ENCODE data around the gene CLIC6.

The CLIC6 gene

DNA sequence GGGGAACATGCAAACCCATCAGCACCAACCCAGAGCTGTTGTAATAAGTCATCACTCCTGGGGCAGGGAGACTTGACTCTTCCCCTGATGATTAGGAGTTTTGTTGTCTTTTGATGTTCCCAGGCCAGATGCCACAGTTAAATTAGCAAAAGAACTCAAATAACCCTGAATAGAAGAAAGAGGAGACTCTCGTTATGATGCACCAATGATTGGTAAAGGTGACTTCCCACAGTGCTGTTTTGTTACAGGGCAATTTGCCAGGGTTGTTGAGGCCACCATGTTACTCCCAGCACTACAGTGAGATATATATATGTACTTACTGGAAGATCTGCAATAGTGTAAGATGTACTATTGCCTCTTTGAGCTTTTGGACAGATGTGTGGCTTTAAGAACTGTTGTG is 29.5 kb upstream of the CLIC6 start:
- Histone ChIP-seq H3K27ac (no peak overlapping the region), H3K4me3 (ENCODE audit: low read depth in 1 of 2, low read length in 1 of 2) (no peak overlapping the region), H3K9me3 (no peaks in the 10 kb centered on the region), H3K4me1 (ENCODE audit: control insufficient read depth in 1 of 2, insufficient read depth in 1 of 2, low read depth in 1 of 2, low read length in 1 of 2) (peaks cover 0 to 8% of the 10 kb centered on the region in 2 experiments), H3K27me3 (no peaks in the 10 kb centered on the region), H3K36me3 (no peaks in the 10 kb centered on the region)
- TF ChIP-seq, protein P1, sequence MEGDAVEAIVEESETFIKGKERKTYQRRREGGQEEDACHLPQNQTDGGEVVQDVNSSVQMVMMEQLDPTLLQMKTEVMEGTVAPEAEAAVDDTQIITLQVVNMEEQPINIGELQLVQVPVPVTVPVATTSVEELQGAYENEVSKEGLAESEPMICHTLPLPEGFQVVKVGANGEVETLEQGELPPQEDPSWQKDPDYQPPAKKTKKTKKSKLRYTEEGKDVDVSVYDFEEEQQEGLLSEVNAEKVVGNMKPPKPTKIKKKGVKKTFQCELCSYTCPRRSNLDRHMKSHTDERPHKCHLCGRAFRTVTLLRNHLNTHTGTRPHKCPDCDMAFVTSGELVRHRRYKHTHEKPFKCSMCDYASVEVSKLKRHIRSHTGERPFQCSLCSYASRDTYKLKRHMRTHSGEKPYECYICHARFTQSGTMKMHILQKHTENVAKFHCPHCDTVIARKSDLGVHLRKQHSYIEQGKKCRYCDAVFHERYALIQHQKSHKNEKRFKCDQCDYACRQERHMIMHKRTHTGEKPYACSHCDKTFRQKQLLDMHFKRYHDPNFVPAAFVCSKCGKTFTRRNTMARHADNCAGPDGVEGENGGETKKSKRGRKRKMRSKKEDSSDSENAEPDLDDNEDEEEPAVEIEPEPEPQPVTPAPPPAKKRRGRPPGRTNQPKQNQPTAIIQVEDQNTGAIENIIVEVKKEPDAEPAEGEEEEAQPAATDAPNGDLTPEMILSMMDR (IDR thresholded peaks at IDR 0.05): no peak

DNA sequence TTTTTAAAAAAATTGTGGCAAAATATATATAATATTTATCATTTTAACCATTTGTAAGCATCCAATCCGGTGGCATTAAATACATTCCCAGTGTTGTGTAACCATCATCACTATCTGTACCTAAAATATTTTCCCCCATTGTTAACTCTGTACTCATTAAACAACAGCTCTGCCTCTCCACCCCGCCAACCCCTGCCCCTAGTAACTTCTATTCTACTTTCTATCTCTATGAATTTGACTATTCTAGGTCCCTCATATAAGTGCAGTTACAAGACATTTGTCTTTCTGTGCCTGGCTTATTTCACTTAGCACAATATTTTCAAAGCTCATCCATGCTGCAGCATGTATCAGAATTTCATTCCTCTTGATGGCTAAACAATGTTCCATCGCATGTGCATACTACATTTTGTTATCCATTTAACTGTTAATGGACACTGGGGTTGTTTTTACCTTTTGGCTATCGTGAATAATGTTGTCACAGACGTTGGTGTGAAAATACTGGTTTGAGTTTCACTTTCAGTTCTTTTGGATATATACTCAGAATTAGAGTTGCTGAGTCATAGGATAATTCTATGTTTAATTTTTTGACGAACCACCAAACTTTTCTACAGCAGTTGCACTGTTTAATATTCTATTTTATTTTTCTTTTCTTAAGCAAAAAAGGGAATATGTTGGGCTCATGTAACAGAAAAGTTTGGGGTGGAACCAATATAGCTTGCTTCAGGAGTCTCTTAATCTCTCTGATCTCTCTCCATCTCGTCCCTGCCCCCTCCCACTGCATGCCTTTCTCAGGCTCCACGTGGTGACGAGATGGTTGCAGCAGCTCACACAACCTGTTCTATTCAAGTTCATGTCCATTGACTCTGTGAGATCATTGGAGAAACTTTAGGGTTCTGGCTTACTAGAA is 28.7 kb upstream of the CLIC6 start:
- Histone ChIP-seq H3K9me3 (no peaks in the 10 kb centered on the region), H3K36me3 (no peaks in the 10 kb centered on the region), H3K4me1 (ENCODE audit: control insufficient read depth in 1 of 2, insufficient read depth in 1 of 2, low read depth in 1 of 2, low read length in 1 of 2) (peaks cover 0 to 8% of the 10 kb centered on the region in 2 experiments), H3K4me3 (ENCODE audit: low read depth in 1 of 2, low read length in 1 of 2) (no peak overlapping the region), H3K27ac (no peak overlapping the region), H3K27me3 (no peaks in the 10 kb centered on the region)
- TF ChIP-seq, protein P1 (IDR thresholded peaks at IDR 0.05): no peak

DNA sequence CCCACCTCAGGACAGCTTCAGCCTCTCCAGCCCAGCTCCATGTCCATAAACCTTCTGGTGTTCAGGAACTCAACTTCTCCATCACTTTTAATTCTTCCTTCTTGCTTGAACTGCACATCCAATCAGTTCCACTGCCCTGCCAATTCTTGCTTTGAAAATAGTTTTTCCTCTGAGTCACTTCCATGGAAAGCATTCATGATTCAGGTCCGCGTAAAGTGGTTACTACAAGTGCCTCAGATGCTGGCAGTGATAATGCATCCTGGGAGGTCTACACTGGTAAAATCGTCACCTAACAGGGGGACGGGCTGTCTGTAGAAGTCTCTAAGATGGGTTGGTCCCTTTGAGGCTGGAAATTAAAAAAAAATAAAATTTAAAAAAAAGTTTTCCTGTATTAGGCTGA is 27.9 kb upstream of the CLIC6 start:
- TF ChIP-seq, protein P1 (IDR thresholded peaks at IDR 0.05): no peak
- Histone ChIP-seq H3K27ac (no peak overlapping the region), H3K4me1 (ENCODE audit: control insufficient read depth in 1 of 2, insufficient read depth in 1 of 2, low read depth in 1 of 2, low read length in 1 of 2) (peaks cover 0 to 8% of the 10 kb centered on the region in 2 experiments), H3K27me3 (no peaks in the 10 kb centered on the region), H3K36me3 (no peaks in the 10 kb centered on the region), H3K4me3 (ENCODE audit: low read depth in 1 of 2, low read length in 1 of 2) (no peak overlapping the region), H3K9me3 (no peaks in the 10 kb centered on the region)

GRCh38 chr21:34642211-34643075 is 26.4 kb upstream of the CLIC6 start:
- no peak overlapping the region for H3K4me3 ChIP-seq (ENCODE audit: low read depth in 1 of 2, low read length in 1 of 2)

GRCh38 chr21:34644825-34645224 is 24.0 kb upstream of the CLIC6 start:
- TF ChIP-seq, protein P1 (IDR thresholded peaks at IDR 0.05): no peak
- no peaks in the 10 kb centered on the region for H3K9me3 ChIP-seq

More at GRCh38 chr21:34642211-34643075, 26.4 kb upstream of the CLIC6 start:
- peaks cover 0 to 8% of the 10 kb centered on the region in 2 experiments for H3K4me1 ChIP-seq (ENCODE audit: control insufficient read depth in 1 of 2, insufficient read depth in 1 of 2, low read depth in 1 of 2, low read length in 1 of 2)
- TF ChIP-seq, protein P1 (IDR thresholded peaks at IDR 0.05): no peak
- H3K27ac ChIP-seq: no peak overlapping the region
- H3K27me3 ChIP-seq: no peaks in the 10 kb centered on the region
- no peaks in the 10 kb centered on the region for H3K36me3 ChIP-seq
- no peaks in the 10 kb centered on the region for H3K9me3 ChIP-seq

More at GRCh38 chr21:34644825-34645224, 24.0 kb upstream of the CLIC6 start:
- Histone ChIP-seq H3K27me3 (peaks cover 6% of the 10 kb centered on the region), H3K4me1 (ENCODE audit: control insufficient read depth in 1 of 2, insufficient read depth in 1 of 2, low read depth in 1 of 2, low read length in 1 of 2) (peaks cover 0 to 8% of the 10 kb centered on the region in 2 experiments), H3K27ac (no peak overlapping the region), H3K36me3 (no peaks in the 10 kb centered on the region), H3K4me3 (ENCODE audit: low read depth in 1 of 2, low read length in 1 of 2) (no peak overlapping the region)
